HFFc6 (cell line): ENCODE data around the gene RAPGEF1. TPM values are rescaled to one million over a fixed set of nuclear protein-coding genes. Genes with fewer than 3 reads are reported as not detected.

Source experiments
- DNase-seq: peaks from one replicate; pipeline ENCODE4 v3.0.0-alpha.2; 2018
- H3K27ac Mint-ChIP-seq: 2 replicates; pipeline ENCODE4 v1.8.0; 2020; ENCODE audit warnings: mild to moderate bottlenecking, mixed read lengths
- H3K27me3 Mint-ChIP-seq: 2 replicates; pipeline ENCODE4 v1.8.0; 2021; ENCODE audit warnings: mild to moderate bottlenecking, moderate library complexity, mixed read lengths; ENCODE audit not compliant: insufficient read depth
- H3K36me3 Mint-ChIP-seq: 2 replicates; pipeline ENCODE4 v1.8.0; 2021; ENCODE audit warnings: low read depth, mixed read lengths
- H3K4me1 Mint-ChIP-seq: 2 replicates; pipeline ENCODE4 v1.8.0; 2020; ENCODE audit warnings: low read depth, mixed read lengths
- H3K4me3 Mint-ChIP-seq: 2 replicates; pipeline ENCODE4 v1.8.0; 2020; ENCODE audit warnings: mild to moderate bottlenecking, moderate library complexity, mixed read lengths
- H3K9me3 Mint-ChIP-seq: 2 replicates; pipeline ENCODE4 v1.8.0; 2020; ENCODE audit warnings: mild to moderate bottlenecking, mixed read lengths
- CTCF ChIP-seq: fragments of 200-600 bp; sonication (generic); IDR thresholded peaks from 2 replicates; pipeline ENCODE4 v1.5.0; 2021; ENCODE audit warnings: antibody characterized with exemption, mild to moderate bottlenecking
- total RNA-seq, 6 experiments: library from RNA; stranded (reverse); fragmentation: NEBNext Ultra II Directional; extraction: Animal tissue kit (Norgen Biotek cat#: 25700); gene quantifications; 2 replicates in 1 of 6; 3 replicates in 5 of 6; pipeline ENCODE4 v1.2.3, GENCODE V29; 2021

Gene RAPGEF1
- total RNA-seq, 6 experiments from 2014 or later = 38.6 to 46.6 (median 42.3) TPM

GRCh38 chr9:131707050-131707449, 32.8 kb downstream of the RAPGEF1 start:
- peaks cover 5% of the 10 kb centered on the region; the same call in 1 of the 2 replicates for H3K27me3 Mint-ChIP-seq
- H3K4me1 Mint-ChIP-seq = peaks cover 65% of the 10 kb centered on the region

GRCh38 chr9:131706608-131706970, 33.3 kb downstream of the RAPGEF1 start:
- peaks cover 6% of the 10 kb centered on the region for H3K36me3 Mint-ChIP-seq
- peak overlapping the region; percentile 97 for H3K27ac Mint-ChIP-seq
- peak overlapping the region; percentile 72; the same call in 1 of the 2 replicates for H3K4me3 Mint-ChIP-seq
- H3K4me1 Mint-ChIP-seq = peaks cover 68% of the 10 kb centered on the region
- H3K27me3 Mint-ChIP-seq = peaks cover 5% of the 10 kb centered on the region; the same call in 1 of the 2 replicates
- no peak for TF ChIP-seq CTCF
- no peaks in the 10 kb centered on the region for H3K9me3 Mint-ChIP-seq
- no peak for DNase-seq

More at GRCh38 chr9:131707050-131707449, 32.8 kb downstream of the RAPGEF1 start:
- TF ChIP-seq CTCF = no peak
- Mint-ChIP-seq H3K4me3 (peak overlapping the region; percentile 72; the same call in 1 of the 2 replicates), H3K9me3 (no peaks in the 10 kb centered on the region), H3K36me3 (peaks cover 6% of the 10 kb centered on the region), H3K27ac (peak overlapping the region; percentile 97)
- no peak for DNase-seq

GRCh38 chr9:131704988-131705387, 34.9 kb downstream of the RAPGEF1 start:
- Mint-ChIP-seq H3K9me3 (no peaks in the 10 kb centered on the region), H3K4me1 (peaks cover 64% of the 10 kb centered on the region), H3K27me3 (peaks cover 5% of the 10 kb centered on the region; the same call in 1 of the 2 replicates), H3K4me3 (no peak overlapping the region), H3K27ac (no peak overlapping the region), H3K36me3 (peaks cover 6% of the 10 kb centered on the region)
- TF ChIP-seq CTCF = no peak
- no peak for DNase-seq

- H3K9me3 Mint-ChIP-seq = no peaks in the 10 kb centered on the region
- peaks cover 6% of the 10 kb centered on the region for H3K36me3 Mint-ChIP-seq
- TF ChIP-seq CTCF = no peak
- H3K27ac Mint-ChIP-seq = no peak overlapping the region
- H3K4me3 Mint-ChIP-seq = no peak overlapping the region
- H3K4me1 Mint-ChIP-seq = peaks cover 58% of the 10 kb centered on the region
- peaks cover 5% of the 10 kb centered on the region; the same call in 1 of the 2 replicates for H3K27me3 Mint-ChIP-seq
- DNase-seq = no peak
Measured at GRCh38 chr9:131704141-131704983, 35.5 kb downstream of the RAPGEF1 start.

- Mint-ChIP-seq H3K36me3 (peaks cover 6% of the 10 kb centered on the region), H3K27ac (no peak overlapping the region), H3K27me3 (peaks cover 5% of the 10 kb centered on the region), H3K4me1 (peaks cover 56% of the 10 kb centered on the region), H3K9me3 (no peaks in the 10 kb centered on the region), H3K4me3 (no peak overlapping the region)
- no peak for DNase-seq
- TF ChIP-seq CTCF = no peak
Measured at GRCh38 chr9:131703697-131704096, 36.2 kb downstream of the RAPGEF1 start.
